GM21423 (cell line): Measurements from ENCODE around the gene OR56A1.

Experiments
- ATAC-seq: cut with Tn5 transposase; IDR thresholded peaks from one replicate; pipeline ENCODE4 v1.9.1; 2021; ENCODE audit warnings: mild to moderate bottlenecking, moderate library complexity; ENCODE audit not compliant: unreplicated experiment

Gene OR56A1

GRCh38 chr11:5992150-5992549 is 38.4 kb downstream of the OR56A1 start:
- ATAC-seq: no peak

GRCh38 chr11:5989203-5989602 is 41.4 kb downstream of the OR56A1 start:
- ATAC-seq: no peak

GRCh38 chr11:5986885-5987284 is 43.7 kb downstream of the OR56A1 start, which contains the start of gene OR52L1:
Gene OR52L1, minus strand, starts transcription at chr11:5986985. Its CDS starts 55 bp downstream, at chr11:5986930.
- ATAC-seq: no peak

GRCh38 chr11:5983443-5983842 is 47.1 kb downstream of the OR56A1 start:
- no peak for ATAC-seq

- ATAC-seq: no peak
Observed at GRCh38 chr11:5973530-5973929, 57.0 kb downstream of the OR56A1 start.
